Sigmoid colon (tissue), 4 donors: ENCODE measurements around the gene ASPN.

Experiments
- EP300 ChIP-seq, 4 donors: sonication (generic); formaldehyde crosslinking; IDR thresholded peaks; one replicate each; pipeline ENCODE4 v1.6.1; 2017; ENCODE audit warnings: antibody characterized with exemption in 4 of 4
- POLR2A ChIP-seq, 2 donors: fragments of 450-650 bp; IDR thresholded peaks; one replicate each; pipeline ENCODE4 v1.6.1; 2016; ENCODE audit warnings: antibody characterized with exemption in 2 of 2, mild to moderate bottlenecking in 2 of 2, moderate library complexity in 2 of 2
- POLR2AphosphoS5 ChIP-seq, 4 donors: sonication (generic); formaldehyde crosslinking; IDR thresholded peaks; one replicate each; pipeline ENCODE4 v1.6.1; 2017; ENCODE audit warnings: antibody characterized with exemption in 4 of 4
- TF ChIP-seq, protein P1 (sequence below), 4 experiments: fragments of 450-650 bp in 3 of 4; fragments of 200-600 bp in 1 of 4; IDR thresholded peaks; one replicate each; pipeline ENCODE4 v1.5.1; 2016 to 2019; ENCODE audit warnings: antibody characterized with exemption in 4 of 4, mild to moderate bottlenecking in 3 of 4, moderate library complexity in 2 of 4

DNA sequence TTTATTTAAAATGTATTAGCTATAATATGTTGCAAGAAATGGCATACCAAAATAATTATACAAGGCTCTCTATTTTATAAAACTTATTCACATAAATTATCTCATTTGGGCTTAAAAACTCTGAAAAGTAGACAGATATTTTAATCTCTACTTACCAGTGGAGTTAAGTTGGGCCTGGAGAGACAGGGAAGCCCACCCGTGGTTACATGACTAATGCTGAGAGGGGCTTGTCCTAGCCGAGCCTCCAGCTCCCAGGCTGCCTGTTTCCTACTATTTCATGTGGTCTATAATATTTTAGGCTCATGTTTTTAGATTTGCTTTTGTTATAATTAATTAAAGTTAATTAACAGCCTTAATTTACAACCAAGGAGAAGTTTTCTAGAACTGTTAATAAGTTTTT, 20.9 kb upstream of the ASPN start:
- no peak for TF ChIP-seq POLR2A (IDR thresholded peaks at IDR 0.05)
- TF ChIP-seq, protein P1, sequence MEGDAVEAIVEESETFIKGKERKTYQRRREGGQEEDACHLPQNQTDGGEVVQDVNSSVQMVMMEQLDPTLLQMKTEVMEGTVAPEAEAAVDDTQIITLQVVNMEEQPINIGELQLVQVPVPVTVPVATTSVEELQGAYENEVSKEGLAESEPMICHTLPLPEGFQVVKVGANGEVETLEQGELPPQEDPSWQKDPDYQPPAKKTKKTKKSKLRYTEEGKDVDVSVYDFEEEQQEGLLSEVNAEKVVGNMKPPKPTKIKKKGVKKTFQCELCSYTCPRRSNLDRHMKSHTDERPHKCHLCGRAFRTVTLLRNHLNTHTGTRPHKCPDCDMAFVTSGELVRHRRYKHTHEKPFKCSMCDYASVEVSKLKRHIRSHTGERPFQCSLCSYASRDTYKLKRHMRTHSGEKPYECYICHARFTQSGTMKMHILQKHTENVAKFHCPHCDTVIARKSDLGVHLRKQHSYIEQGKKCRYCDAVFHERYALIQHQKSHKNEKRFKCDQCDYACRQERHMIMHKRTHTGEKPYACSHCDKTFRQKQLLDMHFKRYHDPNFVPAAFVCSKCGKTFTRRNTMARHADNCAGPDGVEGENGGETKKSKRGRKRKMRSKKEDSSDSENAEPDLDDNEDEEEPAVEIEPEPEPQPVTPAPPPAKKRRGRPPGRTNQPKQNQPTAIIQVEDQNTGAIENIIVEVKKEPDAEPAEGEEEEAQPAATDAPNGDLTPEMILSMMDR (IDR thresholded peaks at IDR 0.05): no peak
- no peak for TF ChIP-seq POLR2AphosphoS5 (IDR thresholded peaks at IDR 0.05)
- no peak for TF ChIP-seq EP300 (IDR thresholded peaks at IDR 0.05)
